Ishikawa (cell line): ENCODE data around the gene THEM4.

ENCODE experiments used
- MAX ChIP-seq: IDR thresholded peaks from 2 replicates; pipeline ENCODE4 v1.6.1; 2012
- USF1 ChIP-seq: IDR thresholded peaks from 2 replicates; pipeline ENCODE4 v1.6.1; 2012
- YY1 ChIP-seq: IDR thresholded peaks from 2 replicates; pipeline ENCODE4 v1.6.1; 2012; ENCODE audit warnings: low read depth

- no peak for TF ChIP-seq USF1
- no peak for TF ChIP-seq MAX
- no peak for TF ChIP-seq YY1
Observed at GRCh38 chr1:151934048-151934493, 24.8 kb upstream of the THEM4 start.
